A673 (cell line): ENCODE measurements around the gene TMEM266. TPM values are rescaled to one million over a fixed set of nuclear protein-coding genes. Genes with fewer than 3 reads are reported as not detected.

Experiments
- BruUV-seq: library from RNA; stranded (reverse); fragments of 400-500 nt; replicated peaks from 2 replicates; lab custom pipeline; 2021; lab: Mats Ljungman, UMichigan
- CTCF ChIA-PET: fragments of 300-600 bp; sonication (Branson Sonifier 250); formaldehyde crosslinking; loops from one replicate; lab custom pipeline; 2022; ENCODE audit warnings: antibody characterized with exemption; lab: Charles Lee
- POLR2A ChIA-PET: fragments of 300-600 bp; sonication (Branson Sonifier 250); formaldehyde crosslinking; loops from one replicate; lab custom pipeline; 2022; ENCODE audit warnings: antibody characterized with exemption; ENCODE audit not compliant: low non-redundant PET; lab: Charles Lee
- DNase-seq: peaks from one replicate; pipeline ENCODE4 v3.0.0-alpha.2; 2015; ENCODE audit warnings: low spot score
- H3K27ac ChIP-seq: fragments of 200-600 bp; sonication (generic); 2 replicates; pipeline ENCODE4 v1.5.1; 2016; ENCODE audit warnings: mixed run types, low read depth, mild to moderate bottlenecking, mixed read lengths, antibody characterized with exemption, low read length; ENCODE audit not compliant: poor library complexity, severe bottlenecking
- H3K27me3 ChIP-seq: fragments of 200-600 bp; sonication (generic); replicated peaks from 2 replicates; pipeline ENCODE4 v1.6.1; 2017; ENCODE audit warnings: mixed run types, low read depth, mild to moderate bottlenecking, mixed read lengths, antibody characterized with exemption, low read length; ENCODE audit not compliant: insufficient read depth, poor library complexity
- H3K36me3 ChIP-seq: fragments of 200-600 bp; sonication (generic); 2 replicates; pipeline ENCODE4 v1.6.1; 2016; ENCODE audit warnings: mixed run types, mild to moderate bottlenecking, mixed read lengths, antibody characterized with exemption, low read length; ENCODE audit not compliant: insufficient read depth, poor library complexity, severe bottlenecking
- H3K4me1 ChIP-seq: fragments of 200-600 bp; sonication (generic); 2 replicates; pipeline ENCODE4 v1.6.1; 2017; ENCODE audit warnings: mixed run types, mild to moderate bottlenecking, mixed read lengths, antibody characterized with exemption, low read length; ENCODE audit not compliant: insufficient read depth, poor library complexity, severe bottlenecking
- H3K4me3 ChIP-seq: fragments of 200-600 bp; sonication (generic); 2 replicates; pipeline ENCODE4 v1.5.1; 2016; ENCODE audit warnings: low read depth, mixed run types, mild to moderate bottlenecking, mixed read lengths, low read length; ENCODE audit not compliant: poor library complexity, severe bottlenecking
- H3K9me3 ChIP-seq: fragments of 200-600 bp; sonication (generic); 2 replicates; pipeline ENCODE4 v1.6.1; 2016; ENCODE audit warnings: mixed run types, low read depth, mild to moderate bottlenecking, mixed read lengths, antibody characterized with exemption, low read length; ENCODE audit not compliant: poor library complexity, severe bottlenecking
- EZH2 ChIP-seq: fragments of 200-600 bp; sonication (generic); IDR thresholded peaks from 2 replicates; pipeline ENCODE4 v1.6.1; 2017; ENCODE audit warnings: borderline replicate concordance, low read depth, mild to moderate bottlenecking, mixed read lengths, antibody characterized with exemption, low read length; ENCODE audit not compliant: poor library complexity, severe bottlenecking
- intact Hi-C: fragments of 100-400 bp; cut with micrococcal nuclease; formaldehyde crosslinking; loops from one replicate; pipeline ENCODE4 v1.10.0; 2022; ENCODE audit not compliant: unreplicated experiment
- total RNA-seq: library from RNA; stranded (reverse); gene quantifications from 2 replicates; pipeline ENCODE4 v1.2.3, GENCODE V29; 2021
- TF ChIP-seq, protein P1 (sequence below): fragments of 300-800, 200-600 bp; sonication (generic); conservative IDR thresholded peaks from 2 replicates; pipeline ENCODE4 v1.5.1; 2017; ENCODE audit warnings: low read depth, mild to moderate bottlenecking, antibody characterized with exemption, low read length, moderate library complexity, mixed read lengths

The TMEM266 gene
- total RNA-seq, 1 experiment from 2014 or later, result not detected

DNA sequence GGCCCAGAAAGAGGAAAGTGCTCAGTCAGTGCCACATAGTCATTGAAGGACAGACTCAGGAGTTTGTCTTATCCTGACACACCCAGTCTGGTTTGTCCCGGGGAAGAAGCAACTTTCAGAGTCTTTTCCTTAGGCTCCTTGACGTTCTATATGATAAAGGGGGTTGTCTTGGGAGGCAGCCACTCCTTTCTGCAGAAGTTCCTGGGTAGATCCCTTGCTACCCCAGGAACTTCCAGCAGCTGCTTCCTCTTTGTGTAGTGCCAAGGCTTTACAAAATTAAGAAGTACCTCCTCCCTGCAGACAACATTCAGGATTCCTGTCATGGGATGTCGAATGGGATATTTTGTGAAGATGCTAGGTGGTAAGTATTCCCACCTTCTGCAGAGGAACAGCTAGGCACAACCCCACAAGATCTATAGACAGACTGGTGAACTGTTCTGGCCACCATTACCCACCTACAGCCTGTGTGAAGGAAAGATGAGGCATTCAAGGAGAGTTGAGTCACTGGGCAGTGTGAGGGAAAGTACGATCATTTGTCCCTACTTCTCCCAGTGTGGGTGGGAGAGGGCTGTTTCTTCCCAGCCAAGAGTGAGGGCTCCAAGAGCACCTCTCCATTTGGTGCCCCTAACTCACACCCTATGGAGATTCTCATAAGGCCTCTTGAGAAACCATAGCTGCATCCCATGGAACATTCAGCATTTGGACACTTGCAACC lies 11.3 kb downstream of the TMEM266 start:
- Histone ChIP-seq H3K27me3 (no peaks in the 10 kb centered on the region), H3K27ac (no peak overlapping the region), H3K4me3 (no peak overlapping the region), H3K36me3 (no peaks in the 10 kb centered on the region), H3K4me1 (no peaks in the 10 kb centered on the region), H3K9me3 (no peaks in the 10 kb centered on the region)
- CTCF ChIA-PET, result no interaction called here
- no TSS peak for BruUV-seq
- POLR2A ChIA-PET, result no interaction called here
- no peak for TF ChIP-seq EZH2
- TF ChIP-seq, protein P1, sequence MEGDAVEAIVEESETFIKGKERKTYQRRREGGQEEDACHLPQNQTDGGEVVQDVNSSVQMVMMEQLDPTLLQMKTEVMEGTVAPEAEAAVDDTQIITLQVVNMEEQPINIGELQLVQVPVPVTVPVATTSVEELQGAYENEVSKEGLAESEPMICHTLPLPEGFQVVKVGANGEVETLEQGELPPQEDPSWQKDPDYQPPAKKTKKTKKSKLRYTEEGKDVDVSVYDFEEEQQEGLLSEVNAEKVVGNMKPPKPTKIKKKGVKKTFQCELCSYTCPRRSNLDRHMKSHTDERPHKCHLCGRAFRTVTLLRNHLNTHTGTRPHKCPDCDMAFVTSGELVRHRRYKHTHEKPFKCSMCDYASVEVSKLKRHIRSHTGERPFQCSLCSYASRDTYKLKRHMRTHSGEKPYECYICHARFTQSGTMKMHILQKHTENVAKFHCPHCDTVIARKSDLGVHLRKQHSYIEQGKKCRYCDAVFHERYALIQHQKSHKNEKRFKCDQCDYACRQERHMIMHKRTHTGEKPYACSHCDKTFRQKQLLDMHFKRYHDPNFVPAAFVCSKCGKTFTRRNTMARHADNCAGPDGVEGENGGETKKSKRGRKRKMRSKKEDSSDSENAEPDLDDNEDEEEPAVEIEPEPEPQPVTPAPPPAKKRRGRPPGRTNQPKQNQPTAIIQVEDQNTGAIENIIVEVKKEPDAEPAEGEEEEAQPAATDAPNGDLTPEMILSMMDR, result no peak
- no peak for DNase-seq
- intact Hi-C loops, result no loop called here

DNA sequence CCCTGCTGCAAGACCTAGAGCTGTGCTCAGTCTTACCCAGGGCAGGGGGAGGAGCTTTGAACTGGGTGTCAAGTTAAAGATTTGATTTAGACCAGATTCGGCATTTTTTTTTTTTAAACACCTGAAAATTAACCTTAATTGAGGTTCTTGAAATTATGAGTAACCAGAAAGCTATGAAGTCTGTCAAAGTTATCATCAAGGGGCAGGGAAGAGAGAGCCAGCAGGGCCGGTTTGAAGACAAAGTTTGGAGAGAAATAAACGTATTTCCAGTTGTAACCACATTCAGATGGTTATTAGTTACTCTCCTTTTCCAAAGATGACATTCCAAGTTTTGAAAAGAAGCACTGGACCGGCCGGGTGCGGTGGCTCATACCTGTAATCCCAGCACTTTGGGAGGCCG lies 12.0 kb downstream of the TMEM266 start:
- intact Hi-C loops, result no loop called here
- Histone ChIP-seq H3K4me3 (no peak overlapping the region), H3K27me3 (no peaks in the 10 kb centered on the region), H3K9me3 (no peaks in the 10 kb centered on the region), H3K27ac (no peak overlapping the region), H3K36me3 (no peaks in the 10 kb centered on the region), H3K4me1 (no peaks in the 10 kb centered on the region)
- no TSS peak for BruUV-seq
- no peak for DNase-seq
- POLR2A ChIA-PET, result no interaction called here
- CTCF ChIA-PET, result interaction anchor here (0.7 kb wide), 1 partner anchor 966 kb away, joined by 8 read pairs; no protein-coding TSS in a partner anchor
- TF ChIP-seq, protein P1, result no peak
- TF ChIP-seq EZH2, result no peak

DNA sequence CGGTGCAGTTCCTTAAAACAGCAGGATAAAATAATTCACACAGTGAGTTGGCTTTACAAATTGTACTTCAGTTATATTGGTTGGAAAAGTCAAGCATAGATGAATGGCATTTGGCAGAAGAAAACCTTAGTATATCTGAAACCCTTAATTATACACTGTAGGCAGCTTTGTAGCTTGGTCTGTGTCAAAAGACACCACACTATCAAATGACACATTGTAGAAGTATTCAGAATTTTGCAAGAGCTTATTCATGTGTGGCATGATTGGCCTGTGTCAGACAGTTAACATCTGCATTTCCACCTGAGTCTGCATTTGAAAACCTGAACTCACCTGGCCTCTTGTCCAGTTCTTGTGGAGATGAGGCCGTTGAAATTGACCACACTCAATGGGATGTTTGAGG lies 13.8 kb downstream of the TMEM266 start:
- no peak for DNase-seq
- Histone ChIP-seq H3K9me3 (no peaks in the 10 kb centered on the region), H3K27me3 (no peaks in the 10 kb centered on the region), H3K4me3 (no peak overlapping the region), H3K36me3 (no peaks in the 10 kb centered on the region), H3K4me1 (no peaks in the 10 kb centered on the region), H3K27ac (no peak overlapping the region)
- no TSS peak for BruUV-seq
- POLR2A ChIA-PET, result no interaction called here
- no peak for TF ChIP-seq EZH2
- TF ChIP-seq, protein P1, result no peak
- CTCF ChIA-PET, result no interaction called here
- intact Hi-C loops, result no loop called here
